GM12874 (cell line): ENCODE results near the gene SGCG.

Experiments used
- TF ChIP-seq, protein P1 (sequence below): IDR thresholded peaks from 2 replicates; pipeline ENCODE4 v1.5.1; 2011; ENCODE audit warnings: low read depth, mild to moderate bottlenecking, control low read depth, low read length, moderate library complexity; ENCODE audit not compliant: insufficient read depth

The SGCG gene

DNA sequence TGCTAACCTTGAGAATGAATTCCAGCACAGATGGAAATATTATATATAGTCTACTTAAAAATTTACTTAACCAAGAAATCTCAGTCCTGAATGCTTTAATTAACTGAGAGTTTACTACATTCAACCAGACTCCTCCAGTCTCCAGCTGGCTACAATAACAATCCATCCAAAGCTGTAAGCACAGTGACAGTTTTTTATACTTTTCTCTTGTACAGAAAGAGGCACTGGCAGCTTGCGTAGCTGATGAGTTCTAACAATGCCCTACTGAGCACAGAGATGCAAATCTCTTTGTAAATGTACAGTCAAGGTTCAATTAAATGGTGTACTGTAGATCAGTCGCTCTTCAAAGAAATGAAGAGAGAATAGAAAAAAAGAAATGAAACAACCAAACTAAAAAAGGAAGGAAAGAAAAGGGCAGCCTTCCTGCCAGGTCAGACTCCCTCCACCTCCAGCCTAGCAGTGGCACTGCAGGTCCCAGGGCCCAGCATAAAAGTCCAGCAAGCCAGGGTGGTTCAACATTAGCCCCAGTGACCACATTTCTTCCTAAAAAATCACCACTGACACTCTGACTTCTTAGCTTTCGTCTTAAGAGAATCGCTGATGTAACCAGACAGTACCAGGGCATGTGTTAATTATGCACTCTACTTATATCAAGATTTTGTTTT lies 164.3 kb downstream of the SGCG start:
- TF ChIP-seq, protein P1, sequence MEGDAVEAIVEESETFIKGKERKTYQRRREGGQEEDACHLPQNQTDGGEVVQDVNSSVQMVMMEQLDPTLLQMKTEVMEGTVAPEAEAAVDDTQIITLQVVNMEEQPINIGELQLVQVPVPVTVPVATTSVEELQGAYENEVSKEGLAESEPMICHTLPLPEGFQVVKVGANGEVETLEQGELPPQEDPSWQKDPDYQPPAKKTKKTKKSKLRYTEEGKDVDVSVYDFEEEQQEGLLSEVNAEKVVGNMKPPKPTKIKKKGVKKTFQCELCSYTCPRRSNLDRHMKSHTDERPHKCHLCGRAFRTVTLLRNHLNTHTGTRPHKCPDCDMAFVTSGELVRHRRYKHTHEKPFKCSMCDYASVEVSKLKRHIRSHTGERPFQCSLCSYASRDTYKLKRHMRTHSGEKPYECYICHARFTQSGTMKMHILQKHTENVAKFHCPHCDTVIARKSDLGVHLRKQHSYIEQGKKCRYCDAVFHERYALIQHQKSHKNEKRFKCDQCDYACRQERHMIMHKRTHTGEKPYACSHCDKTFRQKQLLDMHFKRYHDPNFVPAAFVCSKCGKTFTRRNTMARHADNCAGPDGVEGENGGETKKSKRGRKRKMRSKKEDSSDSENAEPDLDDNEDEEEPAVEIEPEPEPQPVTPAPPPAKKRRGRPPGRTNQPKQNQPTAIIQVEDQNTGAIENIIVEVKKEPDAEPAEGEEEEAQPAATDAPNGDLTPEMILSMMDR, result no peak

DNA sequence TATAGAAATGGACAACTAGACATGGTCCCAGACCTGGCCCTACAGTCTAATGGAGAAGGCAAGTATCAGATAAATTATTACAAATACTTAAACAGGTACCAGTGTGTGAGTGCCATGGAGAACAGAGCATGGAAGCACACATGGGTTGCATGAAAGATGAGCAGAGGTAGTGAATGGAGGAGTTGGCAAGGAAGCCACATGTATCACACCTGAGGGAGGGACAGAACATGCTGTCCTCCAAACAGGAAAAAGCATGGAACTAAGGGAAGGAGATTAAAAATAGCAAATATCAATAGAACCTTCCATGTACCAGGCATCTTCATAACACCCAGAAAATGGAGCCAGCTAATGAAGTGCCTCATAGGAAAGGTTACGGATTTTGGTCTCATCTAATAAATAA lies 166.8 kb downstream of the SGCG start:
- TF ChIP-seq, protein P1, result no peak

DNA sequence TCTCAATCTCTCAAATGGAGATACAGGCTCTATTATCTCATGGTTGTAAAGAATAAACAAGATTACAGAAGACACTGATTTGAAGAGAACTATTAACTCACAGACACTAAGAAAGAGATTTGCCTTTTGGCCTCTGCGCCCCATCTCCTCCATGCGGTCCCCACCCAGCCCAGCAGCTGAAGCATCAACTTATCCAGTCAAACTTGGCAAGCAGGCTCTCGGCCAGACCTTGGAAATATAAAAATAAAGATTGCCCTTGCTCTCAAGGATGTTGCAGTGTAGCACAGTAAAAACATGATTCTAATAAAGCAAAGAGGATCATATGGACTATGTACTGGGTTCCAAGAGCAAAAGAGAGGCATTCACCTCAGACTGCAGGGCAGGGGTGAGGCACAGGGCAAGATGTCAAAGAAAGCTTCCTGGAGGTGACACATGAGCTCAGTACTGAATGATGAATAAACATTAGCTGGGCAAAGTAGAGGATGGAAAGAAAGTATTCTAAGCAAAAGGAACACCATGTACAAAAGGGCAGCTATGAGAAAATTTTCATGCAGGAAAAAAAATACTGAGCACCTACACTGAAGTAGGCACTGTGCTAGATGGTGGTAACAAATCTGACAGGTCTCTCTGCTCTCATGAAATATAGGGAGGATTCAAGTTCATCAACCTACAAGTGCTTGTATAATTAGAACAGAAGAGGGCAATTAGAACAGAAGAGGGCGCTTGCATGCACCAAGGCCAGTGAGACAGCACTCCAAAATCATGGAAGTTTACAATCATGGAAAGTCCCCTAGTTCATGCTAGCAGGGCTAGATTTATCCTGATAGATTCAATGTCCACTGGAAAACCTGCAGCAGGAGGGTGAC lies 167.7 kb downstream of the SGCG start:
- TF ChIP-seq, protein P1, result no peak

DNA sequence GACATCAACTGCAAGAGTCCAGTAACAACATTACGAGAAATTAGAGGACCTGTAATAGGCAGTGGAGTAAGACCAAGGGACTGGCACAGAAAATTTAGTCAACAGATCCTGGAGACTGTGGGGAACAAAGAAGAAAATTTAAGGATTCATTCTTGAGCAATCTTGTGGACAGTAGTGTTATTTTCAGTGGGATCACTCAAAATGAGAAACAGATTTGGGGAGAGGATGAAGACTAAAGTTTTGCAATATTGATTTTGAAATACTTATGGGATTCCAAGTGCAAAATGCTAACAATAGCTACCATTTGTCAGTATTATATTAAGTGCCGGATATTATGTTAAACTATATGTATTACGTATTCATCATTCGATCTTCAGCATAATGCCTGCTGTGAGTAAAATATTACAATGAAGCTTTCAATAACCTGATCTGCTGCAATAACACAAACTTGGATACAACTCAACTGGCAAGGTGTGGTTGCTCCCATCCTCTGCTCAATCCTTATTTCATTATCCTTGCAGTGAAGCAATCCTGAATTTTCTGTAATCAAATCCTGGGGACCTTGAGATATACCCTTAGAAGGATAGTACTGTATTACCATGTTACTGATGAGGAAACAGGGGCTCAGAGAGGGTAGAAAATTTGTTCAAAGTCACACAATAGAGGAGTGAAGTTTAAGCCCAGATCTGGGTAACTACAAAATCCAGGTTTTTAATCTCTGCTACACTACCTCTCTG lies 168.6 kb downstream of the SGCG start:
- TF ChIP-seq, protein P1, result no peak

DNA sequence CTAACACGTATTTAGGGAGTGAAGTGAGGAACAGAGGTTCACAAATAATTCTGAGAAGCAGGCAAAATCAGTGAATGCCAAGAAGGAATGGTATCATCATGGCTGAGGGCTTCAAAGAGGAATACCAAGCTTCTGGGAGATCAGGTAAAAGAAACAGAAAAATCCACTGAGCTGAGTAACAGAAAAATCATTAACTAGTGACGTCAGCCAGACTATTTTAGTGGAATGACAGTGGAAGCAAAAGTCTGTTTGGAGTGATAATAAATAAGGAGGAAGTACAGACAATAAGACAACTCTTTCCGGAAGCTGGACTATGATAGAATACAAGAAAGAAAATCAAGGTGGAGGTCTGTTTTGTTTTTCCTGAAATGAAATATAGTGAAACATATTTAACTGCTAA lies 169.2 kb downstream of the SGCG start:
- TF ChIP-seq, protein P1, result no peak

DNA sequence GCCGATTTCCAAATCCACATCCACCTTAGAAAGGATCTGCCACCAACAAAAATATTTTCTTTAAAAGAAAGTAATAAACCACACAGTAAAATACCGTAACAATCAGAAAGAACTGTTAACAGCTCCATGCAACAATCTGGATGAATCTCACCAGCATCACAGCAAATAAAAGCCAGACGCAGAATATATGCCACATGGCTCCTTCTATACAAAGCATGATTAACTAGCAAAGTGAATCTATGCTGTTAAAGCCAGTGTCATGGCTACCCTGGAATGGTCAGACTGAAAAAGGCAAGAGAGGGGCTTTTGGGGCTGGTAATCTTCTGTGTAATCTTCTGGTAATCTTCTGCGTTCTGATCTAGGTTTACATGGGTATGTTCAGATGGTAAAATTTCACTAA lies 171.4 kb downstream of the SGCG start:
- TF ChIP-seq, protein P1, result no peak

DNA sequence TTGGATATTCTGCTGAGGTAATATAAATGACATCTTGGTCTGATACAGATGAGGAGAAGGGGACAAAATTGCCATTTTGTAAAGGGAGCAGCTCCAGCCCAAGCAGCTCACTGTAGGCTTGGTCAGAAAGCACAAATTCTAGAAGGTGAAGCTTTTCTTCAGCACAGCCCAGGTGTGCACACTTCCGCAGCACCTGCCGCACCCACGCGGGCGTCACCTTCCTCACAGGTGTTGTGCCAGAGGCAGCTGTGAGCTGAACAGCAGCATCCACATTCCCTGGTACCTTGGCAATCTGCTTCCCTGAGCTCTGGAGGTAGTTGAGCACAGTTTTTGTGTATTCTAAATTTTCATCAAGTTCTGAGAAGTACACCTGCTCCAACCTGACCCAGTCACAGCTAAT lies 173.7 kb downstream of the SGCG start:
- TF ChIP-seq, protein P1, result no peak
